Activated CD4-positive, CD25-positive, alpha-beta regulatory T cell treated with anti-CD3 and anti-CD28 coated beads, Interleukin-2, amount 50 U/mL, for 24 hours (primary cell): Measurements from ENCODE around the gene EMC9.

Experiments used
- ATAC-seq, 2 donors: fragments of 150-1000 bp; cut with Tn5 transposase; one replicate each; pipeline ENCODE4 v1.10.0; 2021; ENCODE audit warnings: mild to moderate bottlenecking in 1 of 2, moderate library complexity in 1 of 2

Gene EMC9

DNA sequence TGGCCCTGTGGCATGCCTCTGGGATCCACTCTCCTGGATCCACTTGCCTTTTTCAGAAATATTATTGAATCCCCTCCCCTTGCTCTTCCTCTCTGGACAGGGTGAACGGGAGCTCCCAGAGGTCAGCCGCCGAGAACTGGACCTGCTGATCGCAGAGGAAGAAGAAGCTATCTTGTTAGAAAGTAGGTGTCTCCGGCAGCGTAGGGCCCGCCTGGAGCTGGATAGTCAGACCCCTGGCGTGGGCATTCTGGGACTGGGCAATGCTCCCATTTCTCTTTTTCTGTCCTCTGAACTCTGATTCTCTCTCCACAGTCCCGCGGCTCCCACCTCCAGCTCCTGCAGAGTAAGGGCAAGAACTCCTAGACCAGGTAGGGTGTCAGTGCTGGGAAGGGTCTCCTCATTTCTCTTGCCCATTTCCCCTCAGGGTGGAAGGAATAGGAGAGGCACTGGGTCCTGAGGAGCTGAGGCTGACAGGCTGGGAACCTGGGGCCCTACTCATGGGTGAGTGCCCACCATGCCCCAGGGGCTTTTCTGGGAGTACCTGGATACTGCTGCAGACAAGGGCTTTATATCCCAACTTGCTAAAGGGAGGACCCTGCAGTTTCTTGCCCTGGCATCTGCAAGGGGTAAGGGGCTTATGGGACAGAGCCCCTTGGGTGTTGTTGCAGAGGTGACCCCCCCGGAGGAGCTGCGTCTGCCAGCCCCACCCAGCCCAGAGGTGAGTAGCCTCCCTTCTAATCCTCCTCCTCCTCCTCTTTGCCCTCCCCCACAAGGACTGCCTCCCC, 35.8 kb upstream of the EMC9 start:
- ATAC-seq: no peak

DNA sequence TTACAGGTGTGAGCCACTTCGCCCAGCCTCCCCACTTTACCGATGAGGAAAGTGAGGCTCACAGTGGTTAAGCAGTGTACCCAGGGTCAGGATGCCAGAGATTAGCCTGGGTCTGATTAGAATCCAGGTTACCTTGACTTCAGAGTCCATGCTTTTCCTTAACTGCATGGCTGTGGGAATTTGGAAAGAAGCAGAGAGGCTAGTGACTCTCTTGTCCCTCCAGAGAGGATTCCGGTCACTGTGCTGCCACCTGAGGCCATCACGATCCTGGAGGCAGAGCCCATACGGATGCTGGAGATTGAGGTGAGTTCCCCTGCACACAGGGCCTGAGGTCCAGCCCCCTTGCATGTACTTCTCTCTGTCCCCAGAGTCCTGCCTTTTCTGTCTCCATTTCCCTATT, 35.2 kb upstream of the EMC9 start:
- ATAC-seq: no peak

DNA sequence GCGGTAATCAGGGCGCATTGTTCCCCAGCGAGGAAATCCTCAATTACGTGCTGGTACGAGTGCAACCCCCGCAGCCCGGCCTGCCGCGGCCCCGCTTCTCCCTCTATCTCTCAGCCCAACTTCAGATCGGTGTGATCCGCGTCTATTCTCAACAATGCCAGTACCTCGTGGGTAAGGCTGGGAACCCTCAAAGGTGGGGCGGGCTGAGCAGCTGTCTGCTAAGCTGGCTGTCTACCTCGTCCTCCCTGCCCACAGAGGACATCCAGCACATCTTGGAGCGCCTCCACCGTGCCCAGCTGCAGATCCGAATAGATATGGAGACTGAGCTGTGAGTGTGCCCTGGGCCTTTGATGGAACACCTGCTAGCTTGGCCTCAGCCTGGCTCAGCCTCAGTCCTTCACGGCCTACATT, 31.5 kb upstream of the EMC9 start:
- ATAC-seq: no peak

DNA sequence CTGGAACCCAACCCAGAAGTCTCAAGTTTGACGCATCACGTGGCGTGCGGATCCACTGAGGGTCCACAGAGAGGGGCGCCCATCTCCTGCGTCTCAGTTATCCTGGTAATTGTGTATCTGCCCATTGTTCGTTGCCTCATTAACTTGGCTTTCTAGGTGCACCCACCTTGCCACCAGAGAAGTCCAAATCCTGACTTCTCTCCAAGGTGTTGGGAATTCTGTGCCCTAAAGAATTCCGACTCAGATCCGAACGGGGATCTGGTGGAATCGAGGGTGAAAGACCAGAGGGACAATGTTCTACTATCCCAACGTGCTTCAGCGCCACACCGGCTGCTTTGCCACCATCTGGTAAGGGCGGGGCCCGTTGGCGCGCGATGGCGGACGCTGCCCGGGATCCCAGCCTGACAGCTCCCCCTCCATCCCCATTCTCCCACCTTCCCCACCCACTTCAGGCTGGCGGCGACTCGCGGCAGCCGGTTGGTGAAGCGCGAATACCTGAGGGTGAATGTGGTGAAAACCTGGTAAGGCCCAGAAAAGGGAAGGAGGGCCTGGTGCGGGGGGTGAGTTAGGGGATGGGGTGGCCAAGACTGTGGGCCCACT, 31.0 kb upstream of the EMC9 start:
- ATAC-seq: no peak

DNA sequence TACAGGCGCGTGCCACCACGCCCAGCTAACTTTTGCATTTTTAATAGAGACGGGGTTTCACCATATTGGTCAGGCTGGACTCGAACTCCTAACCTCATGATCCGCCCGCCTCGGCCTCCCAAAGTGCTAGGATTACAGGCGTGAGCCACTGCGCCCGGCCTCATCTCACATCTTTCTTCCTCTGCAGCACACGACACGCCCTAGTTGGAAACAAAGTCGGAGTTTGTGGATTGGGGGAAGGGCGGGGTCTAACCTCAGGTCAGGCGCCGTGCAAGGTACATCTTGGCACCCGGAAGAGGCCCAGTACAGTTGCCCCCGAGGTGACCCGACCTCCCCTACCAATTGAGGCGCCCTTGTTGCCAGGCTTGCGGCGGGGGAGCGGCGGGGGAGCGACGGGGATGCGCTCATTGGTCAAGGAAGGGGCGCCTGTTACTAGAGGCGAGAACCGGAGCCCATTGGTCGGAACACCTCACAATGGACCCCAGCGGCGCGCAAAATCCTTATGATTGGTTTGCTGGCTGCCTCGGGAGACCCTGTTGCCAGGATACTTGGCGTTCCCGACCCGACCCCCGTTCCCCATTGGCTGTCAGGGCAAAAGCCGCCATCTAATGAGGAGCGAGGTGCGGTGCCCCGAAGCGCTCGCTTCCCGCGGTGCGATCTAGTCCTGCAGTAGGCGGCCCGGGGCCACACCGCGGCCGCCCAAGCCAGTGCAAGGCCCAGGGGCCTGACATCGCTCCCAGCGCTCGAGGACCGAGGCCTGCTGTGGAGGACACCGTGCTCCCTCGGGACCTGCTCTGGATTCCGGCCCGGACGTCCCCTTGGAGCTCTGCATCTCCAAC, 30.2 kb upstream of the EMC9 start, which contains the start of gene REC8:
Gene REC8 (plus strand): TSS at position 659 of the 839 bp plus-strand sequence. CDS start 473 bp downstream, outside the sequence.
- peak; percentile 76 to 80 for ATAC-seq

DNA sequence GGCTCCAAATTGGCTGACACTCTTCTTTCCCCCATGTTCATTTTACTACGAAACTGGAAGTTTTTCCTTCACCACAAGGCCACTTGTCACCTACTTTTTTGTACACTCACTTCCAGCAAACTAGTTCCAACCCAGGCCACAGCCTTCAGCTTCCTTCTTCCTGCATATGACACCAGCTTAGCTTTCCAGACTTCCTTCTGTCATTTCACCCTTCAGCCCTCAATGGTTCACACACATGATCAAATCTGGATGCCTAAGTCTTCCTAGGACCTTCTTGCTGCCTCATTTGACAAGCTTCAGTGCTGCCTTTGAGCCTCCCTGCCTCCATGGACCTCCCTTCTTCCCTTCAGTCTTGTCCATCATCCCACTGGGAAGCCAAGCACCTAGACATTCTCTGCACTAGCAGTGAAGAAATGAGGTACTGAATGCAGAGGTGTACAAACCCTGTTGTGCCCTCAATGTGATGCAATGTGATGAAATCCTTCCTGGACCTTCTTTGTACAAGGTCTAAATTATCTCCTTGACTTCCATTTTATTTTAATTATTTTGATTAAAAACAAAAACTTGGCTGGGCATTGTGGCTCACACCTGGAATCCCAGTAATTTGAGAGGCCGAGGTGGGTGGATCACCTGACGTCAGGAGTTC, 26.2 kb upstream of the EMC9 start:
- ATAC-seq: no peak

DNA sequence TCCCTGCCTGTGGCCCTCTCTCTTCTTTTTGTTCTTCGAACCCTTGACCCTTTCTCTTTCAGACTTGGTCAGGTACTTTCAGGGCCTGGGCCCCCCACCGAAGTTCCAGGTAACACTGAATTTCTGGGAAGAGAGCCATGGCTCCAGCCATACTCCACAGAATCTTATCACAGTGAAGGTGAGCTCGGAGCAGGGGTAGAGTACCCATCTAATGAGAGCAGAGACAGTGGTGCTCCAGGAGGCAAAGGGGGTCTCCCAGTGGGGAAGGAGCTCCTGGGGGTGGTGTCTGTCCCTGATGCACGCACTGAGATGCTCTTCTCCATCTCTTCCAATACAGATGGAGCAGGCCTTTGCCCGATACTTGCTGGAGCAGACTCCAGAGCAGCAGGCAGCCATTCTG, 24.4 kb upstream of the EMC9 start:
- ATAC-seq: no peak

DNA sequence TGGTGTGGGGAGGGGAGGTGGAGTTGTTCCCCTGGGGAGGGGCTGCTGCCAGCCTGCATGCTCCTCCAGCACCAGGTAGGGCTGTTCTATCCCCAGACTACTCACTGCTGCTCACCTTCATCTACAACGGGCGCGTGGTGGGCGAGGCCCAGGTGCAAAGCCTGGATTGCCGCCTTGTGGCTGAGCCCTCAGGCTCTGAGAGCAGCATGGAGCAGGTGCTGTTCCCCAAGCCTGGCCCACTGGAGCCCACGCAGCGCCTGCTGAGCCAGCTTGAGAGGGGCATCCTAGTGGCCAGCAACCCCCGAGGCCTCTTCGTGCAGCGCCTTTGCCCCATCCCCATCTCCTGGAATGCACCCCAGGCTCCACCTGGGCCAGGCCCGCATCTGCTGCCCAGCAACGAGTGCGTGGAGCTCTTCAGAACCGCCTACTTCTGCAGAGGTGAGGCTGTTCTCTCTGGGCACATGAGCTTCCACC, 23.2 kb upstream of the EMC9 start:
- ATAC-seq: no peak

DNA sequence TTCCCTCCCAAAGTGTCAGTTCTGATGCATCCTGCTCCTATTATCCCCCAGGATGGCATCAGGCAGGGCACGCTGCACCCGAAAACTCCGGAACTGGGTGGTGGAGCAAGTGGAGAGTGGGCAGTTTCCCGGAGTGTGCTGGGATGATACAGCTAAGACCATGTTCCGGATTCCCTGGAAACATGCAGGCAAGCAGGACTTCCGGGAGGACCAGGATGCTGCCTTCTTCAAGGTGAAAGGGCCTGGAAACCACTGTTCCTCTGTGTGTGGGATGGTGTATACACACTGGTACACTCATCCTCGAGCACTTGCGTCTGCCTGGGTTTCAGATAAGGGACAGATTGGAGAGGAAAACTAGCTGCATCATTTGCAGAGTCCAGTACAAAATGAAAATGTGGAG, 20.7 kb upstream of the EMC9 start:
- no peak for ATAC-seq

DNA sequence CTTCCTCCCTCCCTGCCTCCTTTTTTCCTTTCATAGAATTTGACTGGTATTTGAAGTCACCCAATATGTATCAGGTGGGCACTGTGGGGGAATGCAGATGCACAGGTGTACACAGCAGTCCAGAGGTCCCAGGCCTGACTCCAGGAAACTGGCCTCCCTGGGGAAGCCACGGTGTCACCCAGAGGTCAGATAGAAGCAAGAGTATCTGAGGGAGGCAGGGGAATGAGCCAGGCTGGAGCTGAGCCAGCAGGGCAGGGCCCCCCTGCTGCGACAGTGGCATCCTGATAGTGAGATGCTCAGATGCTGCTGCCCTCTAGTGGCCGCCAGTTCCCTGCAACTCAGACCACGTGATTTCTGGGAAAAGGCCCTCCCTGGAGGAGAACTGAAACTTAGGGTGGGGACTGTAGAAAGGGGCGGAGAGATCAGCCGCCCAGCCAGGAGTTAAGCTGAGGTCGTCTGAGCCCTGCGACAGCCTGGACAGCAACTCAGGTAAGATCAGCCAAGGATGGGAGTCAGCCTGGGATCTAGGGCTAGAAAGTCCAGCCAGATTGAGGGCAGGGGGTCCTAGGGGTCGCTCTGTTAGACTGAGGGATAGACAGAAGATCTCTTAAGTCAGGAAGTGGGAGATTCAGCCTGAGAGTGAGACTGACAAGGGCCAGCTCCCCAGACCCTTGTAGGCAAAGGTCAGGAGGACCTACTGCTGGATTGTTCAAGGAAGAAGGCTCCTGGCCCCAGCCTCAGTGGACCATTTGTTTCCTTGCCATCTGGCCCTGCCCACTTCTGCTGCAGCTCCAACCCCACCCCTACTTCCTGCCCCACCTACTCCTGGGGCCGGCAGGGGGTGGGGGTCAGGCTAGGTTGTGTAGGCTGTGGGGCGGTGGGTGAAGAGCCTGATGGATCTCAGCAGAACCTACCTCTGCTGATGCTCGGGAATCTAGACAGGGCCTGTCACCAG, 19.7 kb upstream of the EMC9 start, which contains the start of gene IRF9:
Gene IRF9 (plus strand): TSS at position 416 of the 955 bp plus-strand sequence. CDS start 880 bp downstream, outside the sequence.
- peak; percentile 89 to 90 for ATAC-seq

DNA sequence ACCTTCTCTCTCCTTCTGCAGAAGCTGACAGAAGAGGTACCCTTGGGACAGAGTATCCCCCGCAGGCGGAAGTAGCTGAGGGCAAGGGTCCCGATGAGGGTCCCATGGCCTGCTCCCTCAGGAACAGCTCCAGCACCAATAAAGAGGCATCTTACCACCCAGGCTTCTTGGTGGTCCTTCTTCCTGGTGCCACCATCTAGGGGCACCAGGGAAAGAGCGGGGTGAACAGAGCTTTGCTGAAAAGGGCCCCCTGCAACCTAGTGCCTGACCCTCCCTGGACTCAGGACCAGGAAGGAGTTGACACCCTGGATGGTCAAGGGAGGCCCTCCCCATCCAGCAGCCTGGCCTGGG, 19.1 kb upstream of the EMC9 start:
- no peak for ATAC-seq

DNA sequence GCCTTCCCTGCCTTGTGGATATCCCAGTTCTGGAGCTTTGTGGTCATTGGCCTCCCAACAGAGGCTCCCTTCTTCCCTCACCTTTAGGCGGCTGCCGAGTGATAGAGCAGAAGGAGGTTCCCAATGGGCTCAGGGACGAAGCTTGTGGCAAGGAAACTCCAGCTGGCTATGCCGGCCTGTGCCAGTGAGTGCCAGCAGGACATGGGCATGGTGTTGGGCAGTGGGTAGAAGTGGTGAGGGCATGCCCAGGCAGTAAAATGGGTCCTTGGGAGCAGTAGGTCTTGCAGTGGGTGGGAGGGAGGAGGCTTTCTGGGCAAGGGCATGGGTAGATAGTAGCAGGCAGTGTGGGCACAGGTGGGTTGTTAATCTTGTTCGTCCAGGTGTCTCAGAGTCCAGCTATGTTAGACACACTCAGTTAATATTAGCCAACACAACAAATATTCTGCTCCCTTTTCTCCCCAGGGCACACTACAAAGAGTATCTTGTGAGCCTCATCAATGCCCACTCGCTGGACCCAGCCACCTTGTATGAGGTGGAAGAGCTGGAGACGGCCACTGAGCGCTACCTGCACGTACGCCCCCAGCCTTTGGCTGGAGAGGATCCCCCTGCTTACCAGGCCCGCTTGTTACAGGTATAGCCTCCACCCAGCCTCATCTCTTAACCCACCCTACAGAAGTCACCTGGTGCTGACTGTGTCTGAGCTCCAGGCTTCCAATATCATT, 18.5 kb upstream of the EMC9 start:
- ATAC-seq: no peak

DNA sequence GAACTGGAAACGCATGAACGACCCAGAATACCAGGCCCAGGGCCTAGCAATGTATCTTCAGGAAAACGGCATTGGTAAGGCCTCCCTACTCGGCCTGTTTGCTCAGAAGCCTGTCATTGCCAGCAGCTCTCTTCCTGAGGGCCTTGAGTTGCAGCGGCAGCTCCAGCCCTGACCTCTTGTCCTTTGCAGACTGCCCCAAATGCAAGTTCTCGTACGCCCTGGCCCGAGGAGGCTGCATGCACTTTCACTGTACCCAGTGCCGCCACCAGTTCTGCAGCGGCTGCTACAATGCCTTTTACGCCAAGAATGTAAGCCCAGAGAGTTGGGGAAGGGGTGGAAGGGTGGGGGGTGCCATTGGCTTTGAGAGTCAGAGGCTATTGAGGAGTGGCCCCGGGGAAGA, 15.9 kb upstream of the EMC9 start:
- no peak for ATAC-seq

DNA sequence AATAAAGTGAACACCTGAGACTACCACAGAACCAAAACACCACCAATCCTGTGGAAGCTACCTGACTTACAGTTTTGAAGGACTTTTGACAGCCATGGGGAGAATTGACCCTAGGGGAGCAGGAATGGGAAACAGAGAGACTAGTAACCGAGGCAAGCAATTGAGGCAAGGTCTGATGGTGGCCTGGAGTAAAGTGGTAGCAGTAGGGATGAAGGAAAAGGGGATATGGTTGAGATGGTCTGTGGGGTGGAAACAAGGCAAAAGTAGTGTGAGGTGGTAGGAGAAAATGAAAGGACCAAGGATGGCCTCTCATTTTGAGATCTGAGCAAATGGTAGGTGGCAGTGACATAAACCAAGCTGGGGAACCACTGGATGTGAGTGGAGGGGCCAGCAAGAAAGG, 15.4 kb upstream of the EMC9 start:
- ATAC-seq: no peak

DNA sequence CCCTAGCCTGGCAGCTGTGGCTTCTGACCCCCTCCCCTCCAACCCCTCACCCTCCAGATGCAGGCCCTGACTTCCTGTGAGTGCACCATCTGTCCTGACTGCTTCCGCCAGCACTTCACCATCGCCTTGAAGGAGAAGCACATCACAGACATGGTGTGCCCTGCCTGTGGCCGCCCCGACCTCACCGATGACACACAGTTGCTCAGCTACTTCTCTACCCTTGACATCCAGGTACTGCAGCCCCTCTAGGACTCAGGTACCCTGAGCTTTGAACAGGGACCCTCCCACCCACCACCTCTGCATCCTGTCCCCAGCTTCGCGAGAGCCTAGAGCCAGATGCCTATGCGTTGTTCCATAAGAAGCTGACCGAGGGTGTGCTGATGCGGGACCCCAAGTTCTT, 13.7 kb upstream of the EMC9 start:
- ATAC-seq: no peak

DNA sequence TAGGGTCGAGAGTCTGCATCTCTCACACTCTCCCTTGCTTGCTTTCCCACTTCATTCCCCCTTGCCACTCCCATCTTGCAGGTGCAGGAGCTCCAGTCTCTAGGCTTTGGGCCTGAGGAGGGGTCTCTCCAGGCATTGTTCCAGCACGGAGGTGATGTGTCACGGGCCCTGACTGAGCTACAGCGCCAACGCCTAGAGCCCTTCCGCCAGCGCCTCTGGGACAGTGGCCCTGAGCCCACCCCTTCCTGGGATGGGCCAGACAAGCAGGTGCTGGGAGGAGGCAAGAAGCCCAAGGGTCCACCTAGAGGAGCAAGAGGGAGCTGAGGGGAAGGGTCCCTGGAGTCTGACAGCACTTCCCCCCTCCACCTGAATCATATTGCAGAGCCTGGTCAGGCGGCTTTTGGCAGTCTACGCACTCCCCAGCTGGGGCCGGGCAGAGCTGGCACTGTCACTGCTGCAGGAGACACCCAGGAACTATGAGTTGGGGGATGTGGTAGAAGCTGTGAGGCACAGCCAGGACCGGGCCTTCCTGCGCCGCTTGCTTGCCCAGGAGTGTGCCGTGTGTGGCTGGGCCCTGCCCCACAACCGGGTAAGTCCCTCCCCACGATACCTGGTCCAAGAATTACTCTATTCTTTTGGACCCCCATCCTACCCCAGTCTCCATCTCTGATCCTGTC, 10.2 kb upstream of the EMC9 start:
- no peak for ATAC-seq

DNA sequence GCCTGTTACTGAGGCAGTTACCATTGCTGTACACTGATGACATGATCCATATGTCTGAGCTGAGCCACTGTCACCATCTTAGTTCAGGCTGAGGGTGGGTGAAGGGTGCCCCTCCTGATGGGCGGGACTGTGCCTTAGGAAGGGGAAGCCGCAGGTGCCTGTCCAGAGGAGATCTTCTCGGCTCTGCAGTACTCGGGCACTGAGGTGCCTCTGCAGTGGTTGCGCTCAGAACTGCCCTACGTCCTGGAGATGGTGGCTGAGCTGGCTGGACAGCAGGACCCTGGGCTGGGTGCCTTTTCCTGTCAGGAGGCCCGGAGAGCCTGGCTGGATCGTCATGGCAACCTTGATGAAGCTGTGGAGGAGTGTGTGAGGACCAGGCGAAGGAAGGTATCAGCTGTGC, 9.6 kb upstream of the EMC9 start:
- ATAC-seq: no peak

DNA sequence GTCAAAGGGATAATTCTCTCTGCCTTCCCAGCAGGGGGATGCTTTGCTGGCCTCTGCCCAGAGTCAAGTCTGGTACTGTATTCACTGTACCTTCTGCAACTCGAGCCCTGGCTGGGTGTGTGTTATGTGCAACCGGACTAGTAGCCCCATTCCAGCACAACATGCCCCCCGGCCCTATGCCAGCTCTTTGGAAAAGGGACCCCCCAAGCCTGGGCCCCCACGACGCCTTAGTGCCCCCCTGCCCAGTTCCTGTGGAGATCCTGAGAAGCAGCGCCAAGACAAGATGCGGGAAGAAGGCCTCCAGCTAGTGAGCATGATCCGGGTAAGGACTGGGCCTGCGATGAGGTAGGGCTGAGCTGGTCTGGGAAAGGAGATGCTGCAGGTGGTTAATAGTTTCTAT, 9.2 kb upstream of the EMC9 start:
- ATAC-seq: no peak

DNA sequence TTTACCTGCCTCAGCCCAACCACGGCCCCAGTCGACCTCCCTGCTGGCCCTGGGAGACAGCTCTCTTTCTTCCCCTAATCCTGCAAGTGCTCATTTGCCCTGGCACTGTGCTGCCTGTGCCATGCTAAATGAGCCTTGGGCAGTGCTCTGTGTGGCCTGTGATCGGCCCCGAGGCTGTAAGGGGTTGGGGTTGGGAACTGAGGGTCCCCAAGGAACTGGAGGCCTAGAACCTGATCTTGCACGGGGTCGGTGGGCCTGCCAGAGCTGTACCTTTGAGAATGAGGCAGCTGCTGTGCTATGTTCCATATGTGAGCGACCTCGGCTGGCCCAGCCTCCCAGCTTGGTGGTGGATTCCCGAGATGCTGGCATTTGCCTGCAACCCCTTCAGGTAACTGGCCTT, 8.7 kb upstream of the EMC9 start:
- no peak for ATAC-seq

DNA sequence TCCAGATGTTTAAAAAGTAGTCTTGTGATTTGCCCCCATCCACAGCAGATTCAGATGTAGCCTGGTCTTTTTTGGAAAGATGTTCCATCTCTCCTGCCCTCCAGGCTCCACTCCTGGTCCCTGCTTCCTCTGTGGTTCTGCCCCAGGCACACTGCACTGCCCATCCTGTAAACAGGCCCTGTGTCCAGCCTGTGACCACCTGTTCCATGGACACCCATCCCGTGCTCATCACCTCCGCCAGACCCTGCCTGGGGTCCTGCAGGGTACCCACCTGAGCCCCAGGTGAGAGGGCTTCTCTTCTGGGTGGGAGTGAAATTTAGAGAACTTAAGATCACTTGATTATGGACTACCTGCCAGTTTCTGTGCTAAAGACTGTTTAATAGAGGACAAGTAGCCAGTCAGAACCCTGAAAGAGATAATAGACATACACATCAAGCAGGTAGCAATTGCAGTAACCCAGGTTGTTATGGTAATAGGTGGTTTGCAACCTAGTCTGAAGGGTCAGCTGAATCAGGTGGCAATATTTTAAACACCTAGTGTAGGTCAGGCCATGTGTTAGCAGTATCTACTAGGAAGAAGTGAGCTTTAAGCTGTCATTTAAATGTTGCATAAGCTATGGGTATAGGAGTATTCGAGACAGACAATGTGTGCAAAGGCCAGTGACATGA, 8.0 kb upstream of the EMC9 start:
- no peak for ATAC-seq
